Chondrocyte (in vitro differentiated cells): Measurements from ENCODE around the gene OTUD5. TPM values are rescaled to one million over a fixed set of nuclear protein-coding genes. Genes with fewer than 3 reads are reported as not detected.

Source experiments
- DNase-seq: peaks from one replicate; pipeline ENCODE4 v3.0.0; 2021; ENCODE audit warnings: mixed read lengths, low spot score
- H3K27ac Mint-ChIP-seq: one replicate; pipeline ENCODE4 v1.8.0; 2021; ENCODE audit warnings: mild to moderate bottlenecking, moderate library complexity, mixed read lengths; ENCODE audit not compliant: unreplicated experiment
- H3K27me3 Mint-ChIP-seq: 2 replicates; pipeline ENCODE4 v1.8.0; 2021; ENCODE audit warnings: low read depth, mixed read lengths
- H3K36me3 Mint-ChIP-seq: 2 replicates; pipeline ENCODE4 v1.8.0; 2021; ENCODE audit warnings: low read depth, mixed read lengths
- H3K4me1 Mint-ChIP-seq: 2 replicates; pipeline ENCODE4 v1.8.0; 2021; ENCODE audit warnings: low read depth, mild to moderate bottlenecking, mixed read lengths
- H3K4me3 Mint-ChIP-seq: one replicate; pipeline ENCODE4 v1.8.0; 2021; ENCODE audit warnings: mild to moderate bottlenecking, moderate library complexity, mixed read lengths; ENCODE audit not compliant: unreplicated experiment
- H3K9me3 Mint-ChIP-seq: 2 replicates; pipeline ENCODE4 v1.8.0; 2021; ENCODE audit warnings: low read depth, mixed read lengths
- total RNA-seq: library from RNA; stranded (reverse); gene quantifications from 3 replicates; pipeline ENCODE4 v1.2.1, GENCODE V29; 2021
- TF ChIP-seq, protein P1 (sequence below): fragments of 200-600 bp; sonication (generic); IDR thresholded peaks from 2 replicates; pipeline ENCODE4 v1.5.0; 2021; ENCODE audit warnings: antibody characterized with exemption, mild to moderate bottlenecking, moderate library complexity

OTUD5 gene
- total RNA-seq, 1 donor from 2014 or later: 47.4 TPM

DNA sequence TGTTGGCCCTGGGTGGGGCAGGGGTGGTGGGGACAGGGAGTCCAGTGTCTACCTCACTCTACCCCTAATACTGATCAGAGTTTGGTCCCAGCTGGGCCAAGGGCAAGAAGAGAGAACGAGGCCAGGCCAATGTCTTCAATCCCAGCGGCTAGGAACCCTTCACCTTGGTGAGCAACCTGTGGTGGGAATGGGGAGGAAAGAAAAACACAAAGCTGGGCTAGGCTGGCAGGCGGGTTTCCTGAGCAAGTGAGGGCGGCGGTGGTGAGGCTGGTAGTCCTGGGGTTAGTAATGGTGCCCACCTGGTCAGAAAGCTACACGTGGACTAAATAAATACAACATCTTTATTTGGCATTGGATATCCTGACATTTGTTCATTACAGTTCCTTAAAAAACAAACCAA, 54.1 kb downstream of the OTUD5 start:
- H3K27me3 Mint-ChIP-seq: no peaks in the 10 kb centered on the region
- TF ChIP-seq, protein P1, sequence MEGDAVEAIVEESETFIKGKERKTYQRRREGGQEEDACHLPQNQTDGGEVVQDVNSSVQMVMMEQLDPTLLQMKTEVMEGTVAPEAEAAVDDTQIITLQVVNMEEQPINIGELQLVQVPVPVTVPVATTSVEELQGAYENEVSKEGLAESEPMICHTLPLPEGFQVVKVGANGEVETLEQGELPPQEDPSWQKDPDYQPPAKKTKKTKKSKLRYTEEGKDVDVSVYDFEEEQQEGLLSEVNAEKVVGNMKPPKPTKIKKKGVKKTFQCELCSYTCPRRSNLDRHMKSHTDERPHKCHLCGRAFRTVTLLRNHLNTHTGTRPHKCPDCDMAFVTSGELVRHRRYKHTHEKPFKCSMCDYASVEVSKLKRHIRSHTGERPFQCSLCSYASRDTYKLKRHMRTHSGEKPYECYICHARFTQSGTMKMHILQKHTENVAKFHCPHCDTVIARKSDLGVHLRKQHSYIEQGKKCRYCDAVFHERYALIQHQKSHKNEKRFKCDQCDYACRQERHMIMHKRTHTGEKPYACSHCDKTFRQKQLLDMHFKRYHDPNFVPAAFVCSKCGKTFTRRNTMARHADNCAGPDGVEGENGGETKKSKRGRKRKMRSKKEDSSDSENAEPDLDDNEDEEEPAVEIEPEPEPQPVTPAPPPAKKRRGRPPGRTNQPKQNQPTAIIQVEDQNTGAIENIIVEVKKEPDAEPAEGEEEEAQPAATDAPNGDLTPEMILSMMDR: no peak
- peaks cover 8% of the 10 kb centered on the region for H3K36me3 Mint-ChIP-seq
- H3K4me3 Mint-ChIP-seq: no peak overlapping the region
- H3K9me3 Mint-ChIP-seq: no peaks in the 10 kb centered on the region
- H3K27ac Mint-ChIP-seq: no peak overlapping the region
- DNase-seq: no peak
- H3K4me1 Mint-ChIP-seq: peaks cover 3% of the 10 kb centered on the region

DNA sequence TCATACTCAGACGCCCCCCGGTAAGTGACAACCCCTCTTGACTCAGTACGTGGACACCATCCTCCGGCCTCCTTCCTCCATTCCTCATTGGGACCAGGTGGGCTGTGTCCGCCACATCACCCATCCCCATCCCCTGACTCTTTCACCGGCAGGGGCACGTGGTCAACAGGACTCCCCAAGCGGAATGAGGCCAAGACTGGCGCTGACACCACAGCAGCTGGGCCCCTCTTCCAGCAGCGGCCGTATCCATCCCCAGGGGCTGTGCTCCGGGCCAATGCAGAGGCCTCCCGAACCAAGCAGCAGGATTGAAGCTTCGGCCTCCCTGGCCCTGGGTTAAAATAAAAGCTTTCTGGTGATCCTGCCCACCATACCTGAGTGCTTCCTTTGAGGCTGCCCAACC, 54.6 kb downstream of the OTUD5 start:
- Mint-ChIP-seq H3K9me3 (no peaks in the 10 kb centered on the region), H3K36me3 (peaks cover 8% of the 10 kb centered on the region), H3K27me3 (no peaks in the 10 kb centered on the region), H3K27ac (peak overlapping the region; percentile 41), H3K4me3 (no peak overlapping the region), H3K4me1 (peaks cover 3% of the 10 kb centered on the region)
- TF ChIP-seq, protein P1: no peak
- no peak for DNase-seq

DNA sequence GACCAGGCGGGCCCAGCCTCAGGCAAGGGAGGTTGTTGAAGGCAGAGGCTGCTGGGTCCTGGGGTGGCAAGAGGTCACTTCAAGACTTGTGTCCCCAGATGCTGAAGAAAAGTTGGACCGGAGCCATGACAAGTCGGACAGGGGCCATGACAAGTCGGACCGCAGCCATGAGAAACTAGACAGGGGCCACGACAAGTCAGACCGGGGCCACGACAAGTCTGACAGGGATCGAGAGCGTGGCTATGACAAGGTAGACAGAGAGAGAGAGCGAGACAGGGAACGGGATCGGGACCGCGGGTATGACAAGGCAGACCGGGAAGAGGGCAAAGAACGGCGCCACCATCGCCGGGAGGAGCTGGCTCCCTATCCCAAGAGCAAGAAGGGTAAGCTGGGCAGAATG, 55.3 kb downstream of the OTUD5 start:
- H3K4me1 Mint-ChIP-seq: peaks cover 3% of the 10 kb centered on the region
- peak; percentile 82 for DNase-seq
- H3K36me3 Mint-ChIP-seq: peaks cover 8% of the 10 kb centered on the region
- TF ChIP-seq, protein P1: no peak
- H3K27me3 Mint-ChIP-seq: no peaks in the 10 kb centered on the region
- H3K27ac Mint-ChIP-seq: no peak overlapping the region
- no peaks in the 10 kb centered on the region for H3K9me3 Mint-ChIP-seq
- no peak overlapping the region for H3K4me3 Mint-ChIP-seq

DNA sequence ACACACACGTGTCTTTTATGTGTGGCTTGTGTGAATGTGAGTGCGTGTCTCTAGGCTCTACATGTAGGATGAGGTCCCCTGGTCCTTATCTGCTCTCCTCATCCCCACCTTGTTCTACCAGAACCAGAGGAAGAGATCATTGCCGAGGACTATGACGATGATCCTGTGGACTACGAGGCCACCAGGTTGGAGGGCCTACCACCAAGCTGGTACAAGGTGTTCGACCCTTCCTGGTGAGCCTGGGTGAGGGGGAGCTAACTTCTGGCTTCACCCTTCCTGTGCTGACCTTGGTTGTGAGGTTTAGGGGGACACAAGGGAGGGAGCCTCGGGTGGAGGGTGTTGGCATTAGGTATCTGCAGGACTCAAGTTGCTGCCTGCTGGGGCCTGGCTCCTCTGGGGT, 56.3 kb downstream of the OTUD5 start:
- Mint-ChIP-seq H3K27me3 (no peaks in the 10 kb centered on the region), H3K36me3 (peaks cover 8% of the 10 kb centered on the region), H3K4me1 (peaks cover 11% of the 10 kb centered on the region), H3K27ac (no peak overlapping the region), H3K9me3 (no peaks in the 10 kb centered on the region), H3K4me3 (no peak overlapping the region)
- TF ChIP-seq, protein P1: no peak
- DNase-seq: no peak

DNA sequence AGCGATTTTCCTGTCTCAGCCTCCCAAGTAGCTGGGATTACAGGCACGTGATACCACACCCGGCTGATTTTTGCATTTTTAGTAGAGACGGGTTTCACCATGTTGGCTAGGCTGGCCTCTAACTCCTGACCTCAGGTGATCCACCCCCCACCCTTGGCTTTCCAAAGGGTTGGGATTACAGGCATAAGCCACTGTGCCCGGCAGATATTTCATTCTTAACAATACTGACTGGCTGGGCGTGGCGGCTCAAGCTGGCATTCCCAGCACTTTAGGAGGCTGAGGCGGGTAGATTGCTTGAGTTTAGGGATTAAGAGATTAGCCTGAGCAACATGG, 58.4 kb downstream of the OTUD5 start:
- H3K9me3 Mint-ChIP-seq: peaks cover 4% of the 10 kb centered on the region
- TF ChIP-seq, protein P1: no peak

More for the DNA sequence above, 58.4 kb downstream of the OTUD5 start:
- Mint-ChIP-seq H3K4me1 (peaks cover 11% of the 10 kb centered on the region), H3K4me3 (no peak overlapping the region), H3K27me3 (no peaks in the 10 kb centered on the region), H3K36me3 (peaks cover 8% of the 10 kb centered on the region), H3K27ac (no peak overlapping the region)
- DNase-seq: peak; percentile 37
